ENCODE measurements around the gene CCNG1.

Gene CCNG1

GRCh38 chr5:163432544-163432943, 4.9 kb upstream of the CCNG1 start:
- in situ Hi-C loops (cut with MboI; ENCODE audit: low pct_unique_long_range_greater_than_20kb, low sequenced_read_pairs, unreplicated experiment): no loop called here
- TF ChIP-seq CTCF (IDR thresholded peaks at IDR 0.05; ENCODE audit: extremely low read depth, insufficient read depth, missing control alignments): no peak

GRCh38 chr5:163433271-163433670, 4.1 kb upstream of the CCNG1 start:
- in situ Hi-C loops (cut with MboI; ENCODE audit: low pct_unique_long_range_greater_than_20kb, low sequenced_read_pairs, unreplicated experiment): no loop called here
- DNase-seq (ENCODE audit: low spot score): no peak
- no peak for TF ChIP-seq CTCF (IDR thresholded peaks at IDR 0.05; ENCODE audit: extremely low read depth, insufficient read depth, missing control alignments)

More at GRCh38 chr5:163432544-163432943, 4.9 kb upstream of the CCNG1 start:
- DNase-seq (ENCODE audit: low spot score): no peak

- in situ Hi-C loops (cut with MboI; ENCODE audit: low pct_unique_long_range_greater_than_20kb, low sequenced_read_pairs, unreplicated experiment): no loop called here
- no peak for TF ChIP-seq CTCF (IDR thresholded peaks at IDR 0.05; ENCODE audit: extremely low read depth, insufficient read depth, missing control alignments)
- DNase-seq (ENCODE audit: low spot score): no peak
Observed at GRCh38 chr5:163434401-163434866, 3.0 kb upstream of the CCNG1 start.

- in situ Hi-C loops (cut with MboI; ENCODE audit: low pct_unique_long_range_greater_than_20kb, low sequenced_read_pairs, unreplicated experiment): no loop called here
- TF ChIP-seq CTCF (IDR thresholded peaks at IDR 0.05; ENCODE audit: extremely low read depth, insufficient read depth, missing control alignments): no peak
- no peak for DNase-seq (ENCODE audit: low spot score)
Observed at GRCh38 chr5:163436515-163436914, 880 bp upstream of the CCNG1 start.

GRCh38 chr5:163437011-163437308, 435 bp upstream of the CCNG1 start:
- in situ Hi-C loops (cut with MboI; ENCODE audit: low pct_unique_long_range_greater_than_20kb, low sequenced_read_pairs, unreplicated experiment): no loop called here
- DNase-seq (ENCODE audit: low spot score): no peak
- no peak for TF ChIP-seq CTCF (IDR thresholded peaks at IDR 0.05; ENCODE audit: extremely low read depth, insufficient read depth, missing control alignments)

- TF ChIP-seq CTCF (IDR thresholded peaks at IDR 0.05; ENCODE audit: extremely low read depth, insufficient read depth, missing control alignments): no peak
- peak; percentile 26 for DNase-seq (ENCODE audit: low spot score)
- in situ Hi-C loops (cut with MboI; ENCODE audit: low pct_unique_long_range_greater_than_20kb, low sequenced_read_pairs, unreplicated experiment): no loop called here
Observed at GRCh38 chr5:163439092-163439425, 1.7 kb downstream of the CCNG1 start.

GRCh38 chr5:163440954-163441353, 3.6 kb downstream of the CCNG1 start:
- no peak for TF ChIP-seq CTCF (IDR thresholded peaks at IDR 0.05; ENCODE audit: extremely low read depth, insufficient read depth, missing control alignments)
- in situ Hi-C loops (cut with MboI; ENCODE audit: low pct_unique_long_range_greater_than_20kb, low sequenced_read_pairs, unreplicated experiment): no loop called here
- no peak for DNase-seq (ENCODE audit: low spot score)

Data from GM13977 (cell line).